RWPE2 (cell line): ENCODE results near the gene BCL2L11.

Experiments used
- ATAC-seq: fragments of 200-7000 bp; cut with Tn5 transposase; 3 replicates; pipeline ENCODE4 v1.9.1; 2021; ENCODE audit warnings: low read depth
- DNase-seq: peaks from one replicate; pipeline ENCODE4 v3.0.0-alpha.2; 2020; ENCODE audit warnings: low spot score
- H3K27ac ChIP-seq: fragments of 450-650 bp; 2 replicates; pipeline ENCODE4 v1.5.1; 2017; ENCODE audit warnings: mild to moderate bottlenecking; ENCODE audit not compliant: poor library complexity, severe bottlenecking
- H3K27me3 ChIP-seq: fragments of 250-450 bp; sonication (Bioruptor Pico); 2 replicates; pipeline ENCODE4 v1.5.1; 2021; ENCODE audit warnings: mild to moderate bottlenecking, moderate library complexity; ENCODE audit not compliant: insufficient read depth, poor library complexity, severe bottlenecking
- H3K36me3 ChIP-seq: fragments of 250-450 bp; sonication (Bioruptor Pico); 2 replicates; pipeline ENCODE4 v1.5.1; 2020; ENCODE audit warnings: low read depth, mild to moderate bottlenecking, moderate library complexity
- H3K4me1 ChIP-seq: fragments of 250-450 bp; sonication (Bioruptor Pico); 2 replicates; pipeline ENCODE4 v1.5.1; 2021; ENCODE audit warnings: mild to moderate bottlenecking, moderate library complexity; ENCODE audit not compliant: insufficient read depth, poor library complexity, severe bottlenecking
- H3K4me3 ChIP-seq: fragments of 250-450 bp; sonication (Bioruptor Pico); 2 replicates; pipeline ENCODE4 v1.5.1; 2021; ENCODE audit warnings: mild to moderate bottlenecking, moderate library complexity; ENCODE audit not compliant: severe bottlenecking
- H3K9me3 ChIP-seq: fragments of 250-450 bp; sonication (Bioruptor Pico); 2 replicates; pipeline ENCODE4 v1.5.1; 2021; ENCODE audit warnings: mild to moderate bottlenecking, moderate library complexity; ENCODE audit not compliant: severe bottlenecking
- CTCF ChIP-seq: fragments of 450-650 bp; IDR thresholded peaks from one replicate; pipeline ENCODE4 v1.5.1; 2017; ENCODE audit warnings: mild to moderate bottlenecking, moderate library complexity; ENCODE audit not compliant: poor library complexity, severe bottlenecking

BCL2L11 gene

GRCh38 chr2:111175615-111176014, 54.9 kb downstream of the BCL2L11 start:
- H3K9me3 ChIP-seq, result no peaks in the 10 kb centered on the region

GRCh38 chr2:111176388-111176787, 55.7 kb downstream of the BCL2L11 start:
- Histone ChIP-seq H3K9me3 (no peaks in the 10 kb centered on the region), H3K27ac (no peak overlapping the region), H3K4me1 (peaks cover 3% of the 10 kb centered on the region), H3K36me3 (no peaks in the 10 kb centered on the region), H3K4me3 (no peak overlapping the region), H3K27me3 (no peaks in the 10 kb centered on the region)
- no peak; the same call in 2 of the 3 replicates for ATAC-seq
- TF ChIP-seq CTCF, result no peak
- no peak for DNase-seq

More at GRCh38 chr2:111175615-111176014, 54.9 kb downstream of the BCL2L11 start:
- ATAC-seq (no peak), DNase-seq (no peak)
- Histone ChIP-seq H3K27ac (no peak overlapping the region), H3K27me3 (no peaks in the 10 kb centered on the region), H3K36me3 (no peaks in the 10 kb centered on the region), H3K4me1 (peaks cover 4% of the 10 kb centered on the region), H3K4me3 (no peak overlapping the region)
- TF ChIP-seq CTCF, result no peak

GRCh38 chr2:111176867-111177266, 56.2 kb downstream of the BCL2L11 start:
- no peaks in the 10 kb centered on the region for H3K27me3 ChIP-seq
- H3K36me3 ChIP-seq, result no peaks in the 10 kb centered on the region
- H3K9me3 ChIP-seq, result no peaks in the 10 kb centered on the region
- no peak for DNase-seq
- no peak for ATAC-seq
- H3K4me3 ChIP-seq, result no peak overlapping the region
- no peaks in the 10 kb centered on the region for H3K4me1 ChIP-seq
- H3K27ac ChIP-seq, result no peak overlapping the region
- TF ChIP-seq CTCF, result no peak

GRCh38 chr2:111178296-111178695, 57.6 kb downstream of the BCL2L11 start:
- Histone ChIP-seq H3K36me3 (no peaks in the 10 kb centered on the region), H3K27ac (no peak overlapping the region), H3K9me3 (no peaks in the 10 kb centered on the region), H3K4me1 (no peaks in the 10 kb centered on the region), H3K27me3 (no peaks in the 10 kb centered on the region), H3K4me3 (no peak overlapping the region)
- DNase-seq, result no peak
- no peak for ATAC-seq
- no peak for TF ChIP-seq CTCF

- Histone ChIP-seq H3K36me3 (no peaks in the 10 kb centered on the region), H3K9me3 (no peaks in the 10 kb centered on the region), H3K4me3 (no peak overlapping the region), H3K4me1 (no peaks in the 10 kb centered on the region), H3K27ac (no peak overlapping the region), H3K27me3 (no peaks in the 10 kb centered on the region)
- no peak for TF ChIP-seq CTCF
- DNase-seq (no peak), ATAC-seq (no peak)
Observed at GRCh38 chr2:111178730-111179405, 58.2 kb downstream of the BCL2L11 start.
